ENCODE data around the gene CDH10.

CDH10 gene

DNA sequence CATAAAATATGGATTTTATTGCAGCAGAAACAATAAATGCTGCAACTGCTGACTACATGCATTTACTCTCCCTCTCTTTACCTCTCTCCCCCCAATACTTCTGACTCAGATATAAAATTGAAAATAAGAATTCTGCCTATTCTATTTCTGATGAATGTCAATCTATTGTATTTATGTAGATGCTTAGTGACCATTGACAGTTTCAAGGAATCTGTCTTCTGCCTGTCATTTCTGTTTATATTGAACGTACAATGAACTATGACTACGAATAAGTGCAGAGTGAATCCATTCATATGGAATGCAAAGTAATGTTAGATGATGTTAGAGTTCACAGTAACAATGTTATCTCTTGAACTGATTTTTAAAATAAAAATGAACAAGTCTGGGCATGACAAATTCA is 898 bp downstream of the CDH10 start:
- Histone ChIP-seq H3K27me3 (ENCODE audit: low read depth, low read length) (no peaks in the 10 kb centered on the region), H4K20me1 (ENCODE audit: insufficient read depth, low read length) (no peaks in the 10 kb centered on the region), H3K9ac (ENCODE audit: low read length) (no peak overlapping the region), H3K4me3 (ENCODE audit: low read length) (no peak overlapping the region), H3K36me3 (replicated peaks; ENCODE audit: low read depth, low read length) (no peaks in the 10 kb centered on the region), H2AFZ (ENCODE audit: low read depth, low read length) (no peak overlapping the region), H3K9me3 (ENCODE audit: insufficient read depth, low read length) (no peaks in the 10 kb centered on the region), H3K79me2 (ENCODE audit: low read length) (no peaks in the 10 kb centered on the region), H3K27ac (ENCODE audit: low read length) (no peak overlapping the region), H3K4me1 (ENCODE audit: low read length) (no peaks in the 10 kb centered on the region), H3K4me2 (ENCODE audit: low read length) (no peak overlapping the region)
- no peak for TF ChIP-seq EZH2phosphoT487 (IDR thresholded peaks at IDR 0.05; ENCODE audit: low read depth)
- TF ChIP-seq, protein P1, sequence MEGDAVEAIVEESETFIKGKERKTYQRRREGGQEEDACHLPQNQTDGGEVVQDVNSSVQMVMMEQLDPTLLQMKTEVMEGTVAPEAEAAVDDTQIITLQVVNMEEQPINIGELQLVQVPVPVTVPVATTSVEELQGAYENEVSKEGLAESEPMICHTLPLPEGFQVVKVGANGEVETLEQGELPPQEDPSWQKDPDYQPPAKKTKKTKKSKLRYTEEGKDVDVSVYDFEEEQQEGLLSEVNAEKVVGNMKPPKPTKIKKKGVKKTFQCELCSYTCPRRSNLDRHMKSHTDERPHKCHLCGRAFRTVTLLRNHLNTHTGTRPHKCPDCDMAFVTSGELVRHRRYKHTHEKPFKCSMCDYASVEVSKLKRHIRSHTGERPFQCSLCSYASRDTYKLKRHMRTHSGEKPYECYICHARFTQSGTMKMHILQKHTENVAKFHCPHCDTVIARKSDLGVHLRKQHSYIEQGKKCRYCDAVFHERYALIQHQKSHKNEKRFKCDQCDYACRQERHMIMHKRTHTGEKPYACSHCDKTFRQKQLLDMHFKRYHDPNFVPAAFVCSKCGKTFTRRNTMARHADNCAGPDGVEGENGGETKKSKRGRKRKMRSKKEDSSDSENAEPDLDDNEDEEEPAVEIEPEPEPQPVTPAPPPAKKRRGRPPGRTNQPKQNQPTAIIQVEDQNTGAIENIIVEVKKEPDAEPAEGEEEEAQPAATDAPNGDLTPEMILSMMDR (IDR thresholded peaks at IDR 0.05; ENCODE audit: low read depth, low read length), result no peak

DNA sequence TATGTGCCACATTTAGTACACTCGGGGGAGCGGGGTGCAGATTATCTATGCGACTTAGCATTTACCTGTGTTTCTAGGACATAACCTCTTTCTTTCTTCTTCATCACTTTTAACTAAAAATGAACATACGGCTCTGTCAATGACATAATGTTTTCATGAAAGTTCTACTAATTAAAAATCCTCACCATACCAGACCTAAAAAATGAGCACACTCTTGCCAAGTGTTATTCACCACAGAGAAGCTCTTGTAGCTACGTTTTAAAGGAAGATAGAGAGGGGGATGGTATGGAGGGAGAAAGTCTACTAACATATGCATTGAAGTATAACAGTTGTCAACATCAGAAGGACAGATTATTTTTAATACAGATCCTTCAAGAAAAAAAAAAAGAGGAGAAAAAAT is 1.6 kb downstream of the CDH10 start:
- H3K27ac ChIP-seq (ENCODE audit: low read length), result no peak overlapping the region
- no peaks in the 10 kb centered on the region for H3K9me3 ChIP-seq (ENCODE audit: insufficient read depth, low read length)
- no peak overlapping the region for H2AFZ ChIP-seq (ENCODE audit: low read depth, low read length)
- no peaks in the 10 kb centered on the region for H3K36me3 ChIP-seq (replicated peaks; ENCODE audit: low read depth, low read length)
- no peaks in the 10 kb centered on the region for H4K20me1 ChIP-seq (ENCODE audit: insufficient read depth, low read length)
- no peaks in the 10 kb centered on the region for H3K27me3 ChIP-seq (ENCODE audit: low read depth, low read length)
- no peak overlapping the region for H3K9ac ChIP-seq (ENCODE audit: low read length)
- H3K4me2 ChIP-seq (ENCODE audit: low read length), result no peak overlapping the region
- TF ChIP-seq EZH2phosphoT487 (IDR thresholded peaks at IDR 0.05; ENCODE audit: low read depth), result no peak
- TF ChIP-seq, protein P1 (IDR thresholded peaks at IDR 0.05; ENCODE audit: low read depth, low read length), result no peak
- no peaks in the 10 kb centered on the region for H3K4me1 ChIP-seq (ENCODE audit: low read length)
- no peak overlapping the region for H3K4me3 ChIP-seq (ENCODE audit: low read length)
- H3K79me2 ChIP-seq (ENCODE audit: low read length), result no peaks in the 10 kb centered on the region

DNA sequence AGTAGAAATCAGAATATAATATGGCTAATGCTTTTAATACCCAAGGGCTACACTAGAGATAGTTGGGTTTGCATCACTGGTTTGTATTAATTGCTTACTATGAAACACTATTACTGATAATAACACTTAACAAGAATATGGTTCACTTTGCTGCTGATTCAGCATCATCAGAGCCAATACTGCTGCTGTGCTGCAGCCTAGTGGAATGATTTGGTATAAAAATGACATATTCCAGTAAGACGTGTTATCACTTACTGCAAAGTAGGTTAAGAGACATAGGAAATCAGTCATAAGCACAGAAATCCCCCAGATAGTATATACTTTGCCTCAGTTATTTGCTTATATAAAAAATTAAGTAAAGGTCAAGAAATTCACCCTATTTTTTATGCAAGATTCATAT is 2.8 kb downstream of the CDH10 start:
- TF ChIP-seq, protein P1 (IDR thresholded peaks at IDR 0.05; ENCODE audit: low read depth, low read length), result peak; percentile 55
- TF ChIP-seq EZH2phosphoT487 (IDR thresholded peaks at IDR 0.05; ENCODE audit: low read depth), result no peak
- Histone ChIP-seq H4K20me1 (ENCODE audit: insufficient read depth, low read length) (no peaks in the 10 kb centered on the region), H3K9me3 (ENCODE audit: insufficient read depth, low read length) (no peaks in the 10 kb centered on the region), H3K4me1 (ENCODE audit: low read length) (no peaks in the 10 kb centered on the region), H3K9ac (ENCODE audit: low read length) (no peak overlapping the region), H3K36me3 (replicated peaks; ENCODE audit: low read depth, low read length) (no peaks in the 10 kb centered on the region), H2AFZ (ENCODE audit: low read depth, low read length) (no peak overlapping the region), H3K4me2 (ENCODE audit: low read length) (no peak overlapping the region), H3K27me3 (ENCODE audit: low read depth, low read length) (no peaks in the 10 kb centered on the region), H3K27ac (ENCODE audit: low read length) (no peak overlapping the region), H3K79me2 (ENCODE audit: low read length) (no peaks in the 10 kb centered on the region), H3K4me3 (ENCODE audit: low read length) (no peak overlapping the region)

DNA sequence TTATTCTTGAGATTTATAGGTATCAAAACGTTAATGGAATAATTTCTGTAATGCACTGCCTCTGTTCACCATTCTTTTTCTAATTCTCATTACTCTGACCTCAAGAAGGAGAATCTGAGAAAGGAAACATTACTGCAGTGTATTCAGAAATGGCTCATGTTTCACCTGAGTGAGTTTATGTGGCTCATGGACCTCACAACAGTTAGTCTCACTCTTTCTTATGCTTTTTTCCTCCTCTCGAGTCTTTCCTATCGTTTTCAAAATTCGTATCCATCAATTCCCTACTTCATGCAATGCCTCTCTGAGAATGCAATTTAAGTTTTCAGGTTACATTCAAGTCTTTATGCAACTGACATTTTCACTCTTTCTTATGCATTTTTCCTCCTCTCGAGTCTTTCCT is 9.6 kb downstream of the CDH10 start:
- no peak for TF ChIP-seq EZH2phosphoT487 (IDR thresholded peaks at IDR 0.05; ENCODE audit: low read depth)
- TF ChIP-seq, protein P1 (IDR thresholded peaks at IDR 0.05; ENCODE audit: low read depth, low read length), result no peak
- no peaks in the 10 kb centered on the region for H3K79me2 ChIP-seq (ENCODE audit: low read length)
- H4K20me1 ChIP-seq (ENCODE audit: insufficient read depth, low read length), result no peaks in the 10 kb centered on the region
- H2AFZ ChIP-seq (ENCODE audit: low read depth, low read length), result no peak overlapping the region
- no peaks in the 10 kb centered on the region for H3K27me3 ChIP-seq (ENCODE audit: low read depth, low read length)
- no peaks in the 10 kb centered on the region for H3K4me1 ChIP-seq (ENCODE audit: low read length)
- no peaks in the 10 kb centered on the region for H3K36me3 ChIP-seq (replicated peaks; ENCODE audit: low read depth, low read length)
- H3K9ac ChIP-seq (ENCODE audit: low read length), result no peak overlapping the region
- no peak overlapping the region for H3K27ac ChIP-seq (ENCODE audit: low read length)
- H3K4me3 ChIP-seq (ENCODE audit: low read length), result no peak overlapping the region
- H3K4me2 ChIP-seq (ENCODE audit: low read length), result no peak overlapping the region
- H3K9me3 ChIP-seq (ENCODE audit: insufficient read depth, low read length), result no peaks in the 10 kb centered on the region

Data from OCI-LY3 (cell line).